ENCODE measurements around the gene MB. TPM values are rescaled to one million over a fixed set of nuclear protein-coding genes. Genes with fewer than 3 reads are reported as not detected.

Gene MB
- total RNA-seq, 1 experiment from 2014 or later = 1.5 TPM

- no peak overlapping the region for H3K9ac ChIP-seq (ENCODE audit: low read length)
- no peaks in the 10 kb centered on the region for H4K20me1 ChIP-seq (ENCODE audit: insufficient read depth)
- no peaks in the 10 kb centered on the region for H3K36me3 ChIP-seq (ENCODE audit: control insufficient read depth in 1 of 2, insufficient read depth in 2 of 2, low read length in 2 of 2)
- no peaks in the 10 kb centered on the region for H3K9me2 ChIP-seq (ENCODE audit: insufficient read depth)
- no peak overlapping the region for H2AFZ ChIP-seq (ENCODE audit: low read depth, low read length, poor library complexity, severe bottlenecking)
- ATAC-seq (no peak), DNase-seq (ENCODE audit: low read depth, low spot score) (no peak)
- no peak overlapping the region for H3K4me3 ChIP-seq (replicated peaks in 1 of 2; ENCODE audit: low read depth in 1 of 2, low read length in 2 of 2)
- H3K27ac ChIP-seq (ENCODE audit: low read depth, low read length) = no peak overlapping the region
- no peaks in the 10 kb centered on the region for H3K9me3 ChIP-seq (ENCODE audit: control insufficient read depth in 1 of 2, insufficient read depth in 1 of 2, low read depth in 1 of 2, low read length in 2 of 2)
- POLR2A ChIA-PET = interaction anchor here (1.9 kb wide), 1 partner anchor 21 kb away, joined by 4 read pairs; no protein-coding TSS in a partner anchor
- TF ChIP-seq ZBTB33 (IDR thresholded peaks at IDR 0.05; ENCODE audit: extremely low read depth, insufficient replicate concordance, low read length) (no peak), ZNF274 (IDR thresholded peaks at IDR 0.05; ENCODE audit: low read depth, low read length) (no peak), ATF3 (IDR thresholded peaks at IDR 0.05) (no peak), EZH2phosphoT487 (IDR thresholded peaks at IDR 0.05; ENCODE audit: borderline replicate concordance) (no peak), EGR1 (IDR thresholded peaks at IDR 0.05; ENCODE audit: low read depth) (no peak), SRF (IDR thresholded peaks at IDR 0.05; ENCODE audit: low read depth) (no peak)
- peaks cover 17 to 23% of the 10 kb centered on the region in 2 experiments for H3K4me1 ChIP-seq (ENCODE audit: control insufficient read depth in 1 of 2, insufficient read depth in 2 of 2, low read length in 2 of 2)
- no TSS peak for BruUV-seq (replicated peaks)
- H3K79me2 ChIP-seq (ENCODE audit: insufficient read depth, low read length) = no peaks in the 10 kb centered on the region
- intact Hi-C loops (cut with micrococcal nuclease) = no loop called here
- H3K27me3 ChIP-seq (ENCODE audit: insufficient read depth, low read length) = no peaks in the 10 kb centered on the region
- H3K4me2 ChIP-seq (ENCODE audit: low read length) = no peak overlapping the region; the same call in 1 of the 2 replicates
- CTCF ChIA-PET = interaction anchor here (1.1 kb wide), 1 partner anchor 17 kb away, joined by 3 read pairs; no protein-coding TSS in a partner anchor
- RAD21 ChIA-PET (ENCODE audit: low non-redundant PET in 1 of 2, low total read pairs in 2 of 2, uncharacterized antibody in 2 of 2, unreplicated experiment in 2 of 2) = no interaction called here
These were observed 32.0 kb upstream of the MB start for GRCh38 chr22:35649026-35649553.
